GM13977 (cell line): ENCODE measurements around the gene AKR1E2.
"Not testable (repeated sequence)": the region's sequence is repeated elsewhere in the genome, so short reads cannot be mapped to it uniquely, and the experiment has no call there.

Experiments
- DNase-seq: peaks from one replicate; pipeline ENCODE4 v3.0.0; 2012; ENCODE audit warnings: low spot score
- in situ Hi-C: fragments of 300-500 bp; cut with MboI; formaldehyde crosslinking; loops from one replicate; pipeline ENCODE4 v1.12.0; 2022; ENCODE audit warnings: low sequenced_read_pairs, low pct_unique_long_range_greater_than_20kb, mixed read lengths, inconsistent platforms; ENCODE audit not compliant: unreplicated experiment
- TF ChIP-seq, protein P1 (sequence below): IDR thresholded peaks from 2 replicates; pipeline ENCODE4 v1.5.1; 2012; ENCODE audit warnings: mild to moderate bottlenecking, control low read depth; ENCODE audit not compliant: insufficient read depth; ENCODE audit errors: extremely low read depth, missing control alignments

AKR1E2 gene

DNA sequence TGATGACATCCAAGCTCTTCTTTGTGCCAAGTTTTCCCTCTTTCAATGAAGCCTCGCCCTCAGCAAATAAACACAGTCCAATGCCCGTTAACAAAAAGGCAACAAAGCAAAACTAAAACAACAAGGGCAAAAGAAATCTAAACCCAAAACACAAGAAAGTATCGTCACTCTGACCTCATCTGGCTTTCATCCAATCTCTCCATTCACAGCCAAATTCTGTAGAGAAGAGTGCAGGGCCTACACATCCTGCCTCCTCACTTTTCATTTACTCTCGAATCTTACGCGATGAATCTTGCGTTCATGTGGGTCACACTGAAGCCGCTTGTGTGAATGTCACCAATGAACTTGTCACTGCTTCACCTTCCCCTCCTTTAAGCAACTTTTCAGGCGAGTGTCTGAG lies 15.9 kb upstream of the AKR1E2 start:
- no peak for DNase-seq
- in situ Hi-C loops, result no loop called here
- TF ChIP-seq, protein P1, sequence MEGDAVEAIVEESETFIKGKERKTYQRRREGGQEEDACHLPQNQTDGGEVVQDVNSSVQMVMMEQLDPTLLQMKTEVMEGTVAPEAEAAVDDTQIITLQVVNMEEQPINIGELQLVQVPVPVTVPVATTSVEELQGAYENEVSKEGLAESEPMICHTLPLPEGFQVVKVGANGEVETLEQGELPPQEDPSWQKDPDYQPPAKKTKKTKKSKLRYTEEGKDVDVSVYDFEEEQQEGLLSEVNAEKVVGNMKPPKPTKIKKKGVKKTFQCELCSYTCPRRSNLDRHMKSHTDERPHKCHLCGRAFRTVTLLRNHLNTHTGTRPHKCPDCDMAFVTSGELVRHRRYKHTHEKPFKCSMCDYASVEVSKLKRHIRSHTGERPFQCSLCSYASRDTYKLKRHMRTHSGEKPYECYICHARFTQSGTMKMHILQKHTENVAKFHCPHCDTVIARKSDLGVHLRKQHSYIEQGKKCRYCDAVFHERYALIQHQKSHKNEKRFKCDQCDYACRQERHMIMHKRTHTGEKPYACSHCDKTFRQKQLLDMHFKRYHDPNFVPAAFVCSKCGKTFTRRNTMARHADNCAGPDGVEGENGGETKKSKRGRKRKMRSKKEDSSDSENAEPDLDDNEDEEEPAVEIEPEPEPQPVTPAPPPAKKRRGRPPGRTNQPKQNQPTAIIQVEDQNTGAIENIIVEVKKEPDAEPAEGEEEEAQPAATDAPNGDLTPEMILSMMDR, result no peak

- TF ChIP-seq, protein P1, result no peak
- in situ Hi-C loops, result no loop called here
- DNase-seq, result no peak
Observed at GRCh38 chr10:4812046-4812445, 14.0 kb upstream of the AKR1E2 start.

DNA sequence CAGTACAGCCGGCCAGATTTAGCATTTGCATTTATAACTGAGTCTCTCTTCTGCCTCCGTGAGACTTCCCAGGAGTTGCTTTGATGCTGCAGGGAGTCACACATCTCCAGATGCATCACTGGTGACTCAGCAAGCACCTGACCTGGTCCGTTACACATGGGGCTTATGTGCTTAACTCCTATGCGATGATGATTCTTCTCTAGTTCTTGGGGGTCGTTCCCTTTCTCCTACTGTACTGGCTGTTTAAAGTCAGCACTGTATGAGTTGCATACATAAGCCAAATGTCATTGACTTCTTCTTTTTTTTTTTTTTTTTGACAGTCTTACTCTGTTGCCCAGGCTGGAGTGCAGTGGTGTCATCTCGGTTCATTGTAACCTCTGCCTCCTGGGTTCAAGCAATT lies 13.0 kb upstream of the AKR1E2 start:
- DNase-seq, result no peak
- in situ Hi-C loops, result no loop called here
- TF ChIP-seq, protein P1, result no peak

DNA sequence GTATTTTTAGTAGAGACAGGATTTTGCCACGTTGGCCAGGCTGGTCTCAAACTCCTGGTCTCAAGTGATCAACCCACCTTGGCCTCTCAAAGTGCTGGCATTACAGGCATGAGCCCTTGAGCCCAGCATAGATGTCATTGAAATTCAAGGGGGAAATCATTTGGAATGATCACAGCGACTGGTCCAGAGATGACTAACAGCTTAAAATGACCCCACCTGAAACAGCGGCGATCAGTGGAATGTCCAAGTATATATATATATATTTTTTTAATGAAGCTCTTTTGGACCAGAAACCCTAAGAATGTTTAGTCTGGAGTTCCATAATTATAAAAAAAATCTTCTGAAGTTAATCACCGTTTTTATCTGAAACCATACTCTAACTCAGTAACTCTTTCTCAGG lies 12.5 kb upstream of the AKR1E2 start:
- TF ChIP-seq, protein P1, result no peak
- no peak for DNase-seq
- in situ Hi-C loops, result no loop called here

GRCh38 chr10:4815646-4816180 lies 10.3 kb upstream of the AKR1E2 start:
- in situ Hi-C loops, DNase-seq: not testable (repeated sequence)
- TF ChIP-seq, protein P1, result peak; percentile 17

- TF ChIP-seq, protein P1, result no peak
- no peak for DNase-seq
- in situ Hi-C loops, result no loop called here
Observed at GRCh38 chr10:4816966-4817365, 9.0 kb upstream of the AKR1E2 start.

- TF ChIP-seq, protein P1, result no peak
- DNase-seq, result no peak
- in situ Hi-C loops, result no loop called here
Observed at GRCh38 chr10:4819067-4819466, 6.9 kb upstream of the AKR1E2 start.
